H1 (cell line): ENCODE measurements around the gene TMPRSS11B. TPM values are rescaled to one million over a fixed set of nuclear protein-coding genes. Genes with fewer than 3 reads are reported as not detected.

Experiments used
- CTCF ChIA-PET: fragments of 300-600 bp; sonication (Branson Sonifier 250); formaldehyde crosslinking; loops from one replicate; lab custom pipeline; 2021; ENCODE audit not compliant: partially characterized antibody; lab: Charles Lee
- POLR2A ChIA-PET: fragments of 300-600 bp; sonication (Branson Sonifier 250); formaldehyde crosslinking; loops from one replicate; lab custom pipeline; 2021; ENCODE audit warnings: inconsistent platforms; ENCODE audit not compliant: partially characterized antibody; lab: Charles Lee
- DNase-seq, 2 experiments: peaks; one replicate each; pipeline versions ENCODE4 v3.0.0 to v3.0.0-alpha.2; 2010 to 2022; ENCODE audit warnings: low spot score in 2 of 2, low read depth in 1 of 2, mixed read lengths in 1 of 2
- FAIRE-seq: peaks from 2 replicates; lab custom pipeline; 2011; peaks lifted over from hg19 to GRCh38; lab: Jason Lieb, UNC
- H2AFZ ChIP-seq: 2 replicates; pipeline ENCODE4 v1.8.1; 2012; ENCODE audit warnings: low read length, inconsistent platforms
- H2AK5ac ChIP-seq: 2 replicates; pipeline ENCODE4 v1.6.1; 2013; ENCODE audit warnings: low read depth, low read length
- H2BK120ac ChIP-seq: replicated peaks from 2 replicates; pipeline ENCODE3; 2013; ENCODE audit warnings: low read depth, low read length, inconsistent platforms
- H2BK12ac ChIP-seq: 2 replicates; pipeline ENCODE4 v1.6.1; 2013; ENCODE audit warnings: low read depth, low read length
- H2BK15ac ChIP-seq: 2 replicates; pipeline ENCODE4 v1.6.1; 2013; ENCODE audit warnings: low read length
- H2BK20ac ChIP-seq: 2 replicates; pipeline ENCODE4 v1.6.1; 2013; ENCODE audit warnings: low read length
- H2BK5ac ChIP-seq: 2 replicates; pipeline ENCODE4 v1.6.1; 2013; ENCODE audit warnings: low read depth, low read length
- H3K14ac ChIP-seq: 2 replicates; pipeline ENCODE4 v1.6.1; 2013; ENCODE audit warnings: inconsistent platforms; ENCODE audit not compliant: insufficient read length
- H3K18ac ChIP-seq: 2 replicates; pipeline ENCODE4 v1.6.1; 2013; ENCODE audit warnings: low read length; ENCODE audit errors: extremely low read depth
- H3K23ac ChIP-seq: 2 replicates; pipeline ENCODE4 v1.6.1; 2013; ENCODE audit warnings: inconsistent platforms; ENCODE audit not compliant: insufficient read length
- H3K23me2 ChIP-seq: 2 replicates; pipeline ENCODE4 v1.6.1; 2013; ENCODE audit warnings: low read depth, low read length
- H3K27ac ChIP-seq: 2 replicates; pipeline ENCODE4 v1.6.1; 2011; ENCODE audit warnings: low read depth, low read length, inconsistent platforms
- H3K27me3 ChIP-seq, 4 experiments: replicated peaks in 1 of 4; 1 replicate in 1 of 4; 2 replicates in 3 of 4; pipeline versions ENCODE4 v1.6.1 to v1.8.1; 2011 to 2013; ENCODE audit warnings: low read length in 3 of 4, mild to moderate bottlenecking in 3 of 4, inconsistent platforms in 2 of 4, mixed read lengths in 2 of 4, moderate library complexity in 1 of 4; ENCODE audit not compliant: control insufficient read depth in 3 of 4, insufficient read depth in 3 of 4; ENCODE audit errors: extremely low read depth in 1 of 4
- H3K36me3 ChIP-seq, 4 experiments: 2 replicates each; pipeline versions ENCODE4 v1.6.1 to v1.8.1; 2011 to 2013; ENCODE audit warnings: mild to moderate bottlenecking in 4 of 4, low read length in 3 of 4, moderate library complexity in 2 of 4, control low read depth in 1 of 4, inconsistent platforms in 1 of 4; ENCODE audit not compliant: insufficient read depth in 4 of 4, control insufficient read depth in 2 of 4
- H3K4ac ChIP-seq: replicated peaks from 2 replicates; pipeline ENCODE3; 2013; ENCODE audit warnings: low read length, low read depth, mixed read lengths, inconsistent platforms; ENCODE audit not compliant: insufficient read length
- H3K4me1 ChIP-seq, 4 experiments: replicated peaks in 1 of 4; 1 replicate in 1 of 4; 2 replicates in 3 of 4; pipeline versions ENCODE4 v1.6.1 to v1.8.1; 2011 to 2013; ENCODE audit warnings: low read length in 3 of 4, inconsistent platforms in 2 of 4, mixed read lengths in 1 of 4; ENCODE audit not compliant: insufficient read depth in 4 of 4, control insufficient read depth in 3 of 4
- H3K4me2 ChIP-seq, 2 experiments: 2 replicates each; pipeline versions ENCODE4 v1.6.1 to v1.8.1; 2011 to 2013; ENCODE audit warnings: low read depth in 2 of 2, low read length in 2 of 2, control low read depth in 1 of 2, inconsistent platforms in 1 of 2, mild to moderate bottlenecking in 1 of 2; ENCODE audit not compliant: insufficient read depth in 1 of 2
- H3K4me3 ChIP-seq, 4 experiments: fragments of 200-600, 300-600 bp in 1 of 4; sonication (generic), shearing (Covaris generic), sonication (Bioruptor Twin) in 1 of 4; 2 replicates each; pipeline versions ENCODE4 v1.5.1 to v1.8.1; 2011 to 2016; ENCODE audit warnings: low read length in 4 of 4, low read depth in 3 of 4, control low read depth in 2 of 4, inconsistent platforms in 2 of 4, mild to moderate bottlenecking in 2 of 4, mixed read lengths in 1 of 4, moderate library complexity in 1 of 4; ENCODE audit not compliant: insufficient read depth in 2 of 4; ENCODE audit errors: extremely low read depth in 1 of 4
- H3K56ac ChIP-seq: replicated peaks from 2 replicates; pipeline ENCODE3; 2013; ENCODE audit warnings: low read depth, mild to moderate bottlenecking, mixed read lengths, low read length, inconsistent platforms; ENCODE audit not compliant: insufficient read length
- H3K79me1 ChIP-seq: 2 replicates; pipeline ENCODE4 v1.6.1; 2013; ENCODE audit warnings: low read depth, low read length, control low read depth
- H3K79me2 ChIP-seq, 2 experiments: 2 replicates each; pipeline versions ENCODE4 v1.6.1 to v1.8.1; 2012 to 2013; ENCODE audit warnings: low read length in 2 of 2, mild to moderate bottlenecking in 2 of 2, inconsistent platforms in 1 of 2; ENCODE audit not compliant: insufficient read depth in 2 of 2, control insufficient read depth in 1 of 2
- H3K9ac ChIP-seq, 4 experiments: replicated peaks in 1 of 4; 1 replicate in 1 of 4; 2 replicates in 3 of 4; pipeline versions ENCODE4 v1.6.1 to v1.8.1; 2011 to 2013; ENCODE audit warnings: low read depth in 3 of 4, low read length in 3 of 4, control low read depth in 2 of 4, mild to moderate bottlenecking in 2 of 4, moderate library complexity in 2 of 4, inconsistent platforms in 1 of 4; ENCODE audit errors: extremely low read depth in 1 of 4
- H3K9me3 ChIP-seq, 2 experiments: 2 replicates each; pipeline versions ENCODE4 v1.6.1 to v1.8.1; 2012 to 2013; ENCODE audit warnings: mild to moderate bottlenecking in 2 of 2, moderate library complexity in 2 of 2, control low read depth in 1 of 2, inconsistent platforms in 1 of 2, low read depth in 1 of 2, low read length in 1 of 2, mixed read lengths in 1 of 2; ENCODE audit not compliant: insufficient read depth in 2 of 2
- H4K20me1 ChIP-seq, 2 experiments: replicated peaks in 1 of 2; 2 replicates each; pipeline versions ENCODE3 to v1.8.1; 2011 to 2013; ENCODE audit warnings: inconsistent platforms in 2 of 2, low read length in 2 of 2, mild to moderate bottlenecking in 1 of 2; ENCODE audit not compliant: insufficient read depth in 2 of 2, control insufficient read depth in 1 of 2
- H4K5ac ChIP-seq: 2 replicates; pipeline ENCODE4 v1.6.1; 2013; ENCODE audit warnings: low read length, low read depth, mixed read lengths, inconsistent platforms; ENCODE audit not compliant: insufficient read length
- H4K8ac ChIP-seq: 2 replicates; pipeline ENCODE4 v1.8.0; 2013; ENCODE audit warnings: mild to moderate bottlenecking, moderate library complexity, low read length, inconsistent platforms; ENCODE audit not compliant: insufficient read depth; ENCODE audit errors: extremely low read depth
- H4K91ac ChIP-seq: replicated peaks from 2 replicates; pipeline ENCODE3; 2013; ENCODE audit warnings: low read length, mixed read lengths, inconsistent platforms; ENCODE audit not compliant: insufficient read length
- CTBP2 ChIP-seq: IDR thresholded peaks from 2 replicates; pipeline ENCODE4 v1.7.0; 2011; ENCODE audit warnings: borderline replicate concordance, mild to moderate bottlenecking, moderate library complexity, mixed read lengths, low read length; ENCODE audit not compliant: insufficient read depth, insufficient read length
- USF2 ChIP-seq: IDR thresholded peaks from 2 replicates; pipeline ENCODE4 v1.6.1; 2011; ENCODE audit warnings: low read length, improper control_type of control experiment
- WGBS, 2 experiments: shearing (Covaris generic) in 1 of 2; methylation state at CpG; one replicate each; pipeline versions ENCODE4 v1.1.6 to v1.1.7; 2013 to 2015; ENCODE audit warnings: low lambda C conversion rate in 2 of 2, mixed read lengths in 2 of 2, inconsistent platforms in 1 of 2, low coverage in 1 of 2, missing lambda C conversion rate in 1 of 2; ENCODE audit not compliant: insufficient replicate concordance in 2 of 2, insufficient coverage in 1 of 2, insufficient read length in 1 of 2; ENCODE audit errors: extremely low coverage in 1 of 2, missing lambda C conversion rate in 1 of 2; 5-methylcytosine and 5-hydroxymethylcytosine counted together
- polyA plus RNA-seq, 7 experiments: library from polyadenylated mRNA; depleted of rRNA in 3 of 7; stranded (reverse) in 5 of 7; unstranded in 2 of 7; fragments of >200 nt in 5 of 7; fragments of 200-250 nt in 2 of 7; gene quantifications; 1 replicate in 5 of 7; 2 replicates in 1 of 7; 4 replicates in 1 of 7; pipeline versions ENCODE4 v1.2.1 to v1.2.3, GENCODE V29; 2011 to 2013; ENCODE audit warnings: missing spikeins in 2 of 7, mixed read lengths in 2 of 7
- total RNA-seq: library from RNA; stranded (reverse); fragmentation: NEBNext Ultra II Directional; extraction: Animal tissue kit (Norgen Biotek cat#: 25700); gene quantifications from 2 replicates; pipeline ENCODE4 v1.2.1, GENCODE V29; 2021

TMPRSS11B gene
- total and polyA plus RNA-seq, 2 of the 8 experiments (the other 6 are each of a cell fraction or from before 2014, with no cell fraction given), result not detected

DNA sequence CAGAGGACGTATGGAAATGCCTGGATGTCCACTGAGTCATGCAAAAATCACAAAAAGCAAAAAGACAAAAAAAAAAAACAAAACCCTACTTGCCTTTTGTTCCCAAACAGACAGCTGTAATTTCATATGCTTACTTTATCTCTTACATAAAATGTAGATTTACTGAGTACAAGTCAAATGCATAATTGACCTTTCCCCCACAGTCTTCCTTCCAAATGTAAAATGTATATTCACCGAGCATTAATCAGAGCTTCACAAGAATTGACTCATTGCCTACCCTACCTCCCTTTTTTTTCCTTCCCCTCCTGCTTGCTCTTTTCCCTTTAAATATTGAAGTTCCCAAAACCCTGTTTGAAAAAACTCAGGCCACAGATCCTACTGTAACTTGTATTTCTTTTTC lies 32.5 kb upstream of the TMPRSS11B start:
- Histone ChIP-seq H4K91ac (no peak overlapping the region), H3K23ac (no peak overlapping the region), H4K5ac (no peak overlapping the region), H2AK5ac (no peak overlapping the region), H2BK5ac (no peak overlapping the region), H3K27me3 (no peaks in the 10 kb centered on the region), H3K79me2 (no peaks in the 10 kb centered on the region), H3K4me3 (no peak overlapping the region), H2BK120ac (no peak overlapping the region), H4K8ac (no peak overlapping the region), H2BK20ac (no peak overlapping the region), H3K4me1 (peaks cover 2 to 13% (median 5%) of the 10 kb centered on the region in 4 experiments; a peak in 4 of 7 replicates), H3K9ac (no peak overlapping the region), H3K14ac (no peak overlapping the region), H3K56ac (peak overlapping the region; percentile 59), H4K20me1 (no peaks in the 10 kb centered on the region), H3K4ac (no peak overlapping the region), H3K27ac (no peak overlapping the region), H3K18ac (no peak overlapping the region), H2BK12ac (no peak overlapping the region), H3K23me2 (no peaks in the 10 kb centered on the region), H3K79me1 (no peaks in the 10 kb centered on the region), H3K9me3 (no peaks in the 10 kb centered on the region; a peak in 1 of 4 replicates), H3K36me3 (no peaks in the 10 kb centered on the region), H3K4me2 (no peak overlapping the region), H2AFZ (peak overlapping the region; percentile 18; the same call in 1 of the 2 replicates)
- no peak for FAIRE-seq
- DNase-seq, result no peak
- ChIA-PET POLR2A (no interaction called here), CTCF (interaction anchor here (0.7 kb wide), 1 partner anchor 97 kb away, joined by 4 read pairs; no protein-coding TSS in a partner anchor)
- WGBS, 2 experiments, result 83% methylated on average over 2 of the region's 2 CpGs; no CpG with 5 or more reads in 1 of the 2 experiments
- TF ChIP-seq CTBP2, result no peak
- no peak for TF ChIP-seq USF2
- TF ChIP-seq, all 59 proteins: peak for 0
- H2BK15ac ChIP-seq, result no peak overlapping the region
